Measurements from ENCODE around the gene PFKFB2. TPM values are rescaled to one million over a fixed set of nuclear protein-coding genes. Genes with fewer than 3 reads are reported as not detected.

PFKFB2 gene
- polyA plus RNA-seq, 1 donor from 2014 or later, result 9.8 TPM

DNA sequence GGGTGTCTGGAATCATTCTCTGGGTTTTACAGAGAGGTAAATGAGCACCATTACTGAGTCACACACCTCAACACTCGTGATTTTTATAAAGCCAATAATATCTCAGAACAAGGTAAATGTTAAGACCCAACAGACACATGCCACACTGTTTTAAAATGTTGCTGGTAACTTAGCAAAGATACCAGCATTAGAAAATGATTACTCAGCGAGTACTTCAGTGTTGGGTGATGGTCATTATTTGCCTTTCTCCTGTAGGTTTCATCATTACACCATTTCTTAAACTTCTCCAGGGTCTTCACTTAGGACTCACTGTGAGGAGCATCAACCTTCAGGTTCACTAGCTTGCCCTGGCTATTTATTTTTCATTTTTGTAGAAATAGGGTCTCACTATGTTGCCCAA, 28.7 kb downstream of the PFKFB2 start:
- H3K9ac ChIP-seq (ENCODE audit: low read length), result no peak overlapping the region
- H3K27me3 ChIP-seq (ENCODE audit: insufficient read depth, low read depth, low read length), result no peaks in the 10 kb centered on the region
- H3K9me2 ChIP-seq (ENCODE audit: insufficient read depth, low read length), result no peaks in the 10 kb centered on the region
- no peak for TF ChIP-seq EP300 (conservative IDR thresholded peaks at IDR 0.05; ENCODE audit: poor library complexity, severe bottlenecking)
- TF ChIP-seq, protein P1, sequence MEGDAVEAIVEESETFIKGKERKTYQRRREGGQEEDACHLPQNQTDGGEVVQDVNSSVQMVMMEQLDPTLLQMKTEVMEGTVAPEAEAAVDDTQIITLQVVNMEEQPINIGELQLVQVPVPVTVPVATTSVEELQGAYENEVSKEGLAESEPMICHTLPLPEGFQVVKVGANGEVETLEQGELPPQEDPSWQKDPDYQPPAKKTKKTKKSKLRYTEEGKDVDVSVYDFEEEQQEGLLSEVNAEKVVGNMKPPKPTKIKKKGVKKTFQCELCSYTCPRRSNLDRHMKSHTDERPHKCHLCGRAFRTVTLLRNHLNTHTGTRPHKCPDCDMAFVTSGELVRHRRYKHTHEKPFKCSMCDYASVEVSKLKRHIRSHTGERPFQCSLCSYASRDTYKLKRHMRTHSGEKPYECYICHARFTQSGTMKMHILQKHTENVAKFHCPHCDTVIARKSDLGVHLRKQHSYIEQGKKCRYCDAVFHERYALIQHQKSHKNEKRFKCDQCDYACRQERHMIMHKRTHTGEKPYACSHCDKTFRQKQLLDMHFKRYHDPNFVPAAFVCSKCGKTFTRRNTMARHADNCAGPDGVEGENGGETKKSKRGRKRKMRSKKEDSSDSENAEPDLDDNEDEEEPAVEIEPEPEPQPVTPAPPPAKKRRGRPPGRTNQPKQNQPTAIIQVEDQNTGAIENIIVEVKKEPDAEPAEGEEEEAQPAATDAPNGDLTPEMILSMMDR (IDR thresholded peaks at IDR 0.05; ENCODE audit: poor library complexity, severe bottlenecking), result no peak
- no peak for TF ChIP-seq EZH2 (IDR thresholded peaks at IDR 0.05; ENCODE audit: borderline replicate concordance, insufficient read depth, low read length, poor library complexity, severe bottlenecking)
- no peak for TF ChIP-seq REST (IDR thresholded peaks at IDR 0.05; ENCODE audit: borderline replicate concordance)
- TF ChIP-seq MXI1 (conservative IDR thresholded peaks at IDR 0.05; ENCODE audit: poor library complexity, severe bottlenecking), result no peak
- no peak for TF ChIP-seq POLR2AphosphoS5 (IDR thresholded peaks at IDR 0.05)
- no peak for TF ChIP-seq TAF1 (IDR thresholded peaks at IDR 0.05; ENCODE audit: low read depth)
- no peak for TF ChIP-seq SMC3 (conservative IDR thresholded peaks at IDR 0.05; ENCODE audit: poor library complexity)
- no peak for TF ChIP-seq RAD21 (conservative IDR thresholded peaks at IDR 0.05)
- H3K4me2 ChIP-seq (ENCODE audit: low read length), result no peak overlapping the region
- H3K79me2 ChIP-seq (replicated peaks; ENCODE audit: insufficient read depth, low read length), result no peaks in the 10 kb centered on the region
- H3K9me3 ChIP-seq (ENCODE audit: low read length), result no peaks in the 10 kb centered on the region
- H3K27ac ChIP-seq (ENCODE audit: low read length), result no peak overlapping the region
- H3K36me3 ChIP-seq (ENCODE audit: insufficient read depth, low read length), result no peaks in the 10 kb centered on the region
- no peak overlapping the region for H2AFZ ChIP-seq (ENCODE audit: low read depth, low read length)
- H4K20me1 ChIP-seq (ENCODE audit: insufficient read depth), result no peaks in the 10 kb centered on the region
- no peaks in the 10 kb centered on the region for H3F3A ChIP-seq (ENCODE audit: insufficient read depth, low read length, poor library complexity, severe bottlenecking)
- no peak overlapping the region for H3K4me3 ChIP-seq (ENCODE audit: low read length)

DNA sequence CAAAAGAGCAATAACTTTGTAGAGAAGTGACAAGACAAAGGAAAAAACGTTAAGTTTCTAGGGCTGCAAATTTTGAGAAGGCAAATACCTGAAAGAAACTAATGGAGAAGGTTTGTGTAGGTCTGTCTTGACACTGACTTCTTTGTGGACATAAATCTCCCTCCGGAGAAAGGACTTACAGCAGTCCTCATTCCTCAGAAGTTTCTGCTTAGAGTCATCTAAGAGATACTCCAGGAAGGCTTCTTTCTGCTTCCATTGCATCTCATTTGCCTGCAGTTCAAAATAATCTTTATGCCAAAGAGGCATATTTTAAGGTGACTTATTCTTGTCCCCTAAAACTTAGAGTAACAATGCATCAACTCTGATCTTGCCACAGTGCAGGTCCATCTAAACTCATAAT, 31.2 kb downstream of the PFKFB2 start:
- no peaks in the 10 kb centered on the region for H3K27me3 ChIP-seq (ENCODE audit: insufficient read depth, low read depth, low read length)
- H4K20me1 ChIP-seq (ENCODE audit: insufficient read depth), result no peaks in the 10 kb centered on the region
- no peaks in the 10 kb centered on the region for H3K36me3 ChIP-seq (ENCODE audit: insufficient read depth, low read length)
- H3K9me3 ChIP-seq (ENCODE audit: low read length), result no peaks in the 10 kb centered on the region
- no peak overlapping the region for H2AFZ ChIP-seq (ENCODE audit: low read depth, low read length)
- no peaks in the 10 kb centered on the region for H3F3A ChIP-seq (ENCODE audit: insufficient read depth, low read length, poor library complexity, severe bottlenecking)
- H3K79me2 ChIP-seq (replicated peaks; ENCODE audit: insufficient read depth, low read length), result no peaks in the 10 kb centered on the region
- H3K9ac ChIP-seq (ENCODE audit: low read length), result no peak overlapping the region
- H3K4me3 ChIP-seq (ENCODE audit: low read length), result no peak overlapping the region
- H3K9me2 ChIP-seq (ENCODE audit: insufficient read depth, low read length), result no peaks in the 10 kb centered on the region
- no peak overlapping the region for H3K4me2 ChIP-seq (ENCODE audit: low read length)
- no peak overlapping the region for H3K27ac ChIP-seq (ENCODE audit: low read length)
- TF ChIP-seq POLR2AphosphoS5 (IDR thresholded peaks at IDR 0.05) (no peak), REST (IDR thresholded peaks at IDR 0.05; ENCODE audit: borderline replicate concordance) (no peak)
